ENCODE measurements around the gene ZW10. TPM values are rescaled to one million over a fixed set of nuclear protein-coding genes. Genes with fewer than 3 reads are reported as not detected.

ZW10 gene
- total and polyA plus RNA-seq, 10 of the 15 experiments (the other 5 are each of a cell fraction or from before 2014, with no cell fraction given) = 5.4 to 32.0 (median 17.3) TPM

- TF ChIP-seq PKNOX1 (IDR thresholded peaks at IDR 0.05) = peak; percentile 43; the same call in 1 of the 2 replicates
- TF ChIP-seq RELA (IDR thresholded peaks at IDR 0.05; ENCODE audit: borderline replicate concordance, partially characterized antibody) = peak; percentile 44
- TF ChIP-seq BCL3 (IDR thresholded peaks at IDR 0.05; ENCODE audit: borderline replicate concordance, insufficient read depth, low read depth, low read length, poor library complexity, severe bottlenecking) = no peak
- no peak for TF ChIP-seq JUNB (IDR thresholded peaks at IDR 0.05)
- 0 out of 2 replicates have a peak, but pooled peaks have one; percentile 29 for TF ChIP-seq FOXM1 (IDR thresholded peaks at IDR 0.05; ENCODE audit: low read depth, low read length)
- TF ChIP-seq BHLHE40 (IDR thresholded peaks at IDR 0.05; ENCODE audit: borderline replicate concordance in 1 of 2, low read depth in 2 of 2, low read length in 1 of 2) = peak in 1 of 2 experiments; percentile 63; a peak in 3 of 4 replicates
- TF ChIP-seq NFYA (IDR thresholded peaks at IDR 0.05; ENCODE audit: borderline replicate concordance, low read depth, low read length) = no peak
- peak; percentile 82 for TF ChIP-seq CREB1 (IDR thresholded peaks at IDR 0.05; ENCODE audit: low read depth)
- peak; percentile 47 for TF ChIP-seq LARP7 (IDR thresholded peaks at IDR 0.05)
- TF ChIP-seq, protein P1, sequence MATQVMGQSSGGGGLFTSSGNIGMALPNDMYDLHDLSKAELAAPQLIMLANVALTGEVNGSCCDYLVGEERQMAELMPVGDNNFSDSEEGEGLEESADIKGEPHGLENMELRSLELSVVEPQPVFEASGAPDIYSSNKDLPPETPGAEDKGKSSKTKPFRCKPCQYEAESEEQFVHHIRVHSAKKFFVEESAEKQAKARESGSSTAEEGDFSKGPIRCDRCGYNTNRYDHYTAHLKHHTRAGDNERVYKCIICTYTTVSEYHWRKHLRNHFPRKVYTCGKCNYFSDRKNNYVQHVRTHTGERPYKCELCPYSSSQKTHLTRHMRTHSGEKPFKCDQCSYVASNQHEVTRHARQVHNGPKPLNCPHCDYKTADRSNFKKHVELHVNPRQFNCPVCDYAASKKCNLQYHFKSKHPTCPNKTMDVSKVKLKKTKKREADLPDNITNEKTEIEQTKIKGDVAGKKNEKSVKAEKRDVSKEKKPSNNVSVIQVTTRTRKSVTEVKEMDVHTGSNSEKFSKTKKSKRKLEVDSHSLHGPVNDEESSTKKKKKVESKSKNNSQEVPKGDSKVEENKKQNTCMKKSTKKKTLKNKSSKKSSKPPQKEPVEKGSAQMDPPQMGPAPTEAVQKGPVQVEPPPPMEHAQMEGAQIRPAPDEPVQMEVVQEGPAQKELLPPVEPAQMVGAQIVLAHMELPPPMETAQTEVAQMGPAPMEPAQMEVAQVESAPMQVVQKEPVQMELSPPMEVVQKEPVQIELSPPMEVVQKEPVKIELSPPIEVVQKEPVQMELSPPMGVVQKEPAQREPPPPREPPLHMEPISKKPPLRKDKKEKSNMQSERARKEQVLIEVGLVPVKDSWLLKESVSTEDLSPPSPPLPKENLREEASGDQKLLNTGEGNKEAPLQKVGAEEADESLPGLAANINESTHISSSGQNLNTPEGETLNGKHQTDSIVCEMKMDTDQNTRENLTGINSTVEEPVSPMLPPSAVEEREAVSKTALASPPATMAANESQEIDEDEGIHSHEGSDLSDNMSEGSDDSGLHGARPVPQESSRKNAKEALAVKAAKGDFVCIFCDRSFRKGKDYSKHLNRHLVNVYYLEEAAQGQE (IDR thresholded peaks at IDR 0.05; ENCODE audit: low read depth, low read length) = no peak
- no peak for TF ChIP-seq SMAD1 (IDR thresholded peaks at IDR 0.05; ENCODE audit: low read depth, partially characterized antibody)
- TF ChIP-seq CBX5 (IDR thresholded peaks at IDR 0.05; ENCODE audit: low read depth) = peak; percentile 65; the same call in 1 of the 2 replicates
- TF ChIP-seq PAX5 (IDR thresholded peaks at IDR 0.05; ENCODE audit: borderline replicate concordance, low read depth, low read length) = 0 out of 2 replicates have a peak, but pooled peaks have one; percentile 18
- no peak for TF ChIP-seq ETV6 (conservative IDR thresholded peaks at IDR 0.05 in 1 of 2, IDR thresholded peaks at IDR 0.05 in 1 of 2; ENCODE audit: borderline replicate concordance in 1 of 2, low read depth in 1 of 2)
- TF ChIP-seq STAT1 (conservative IDR thresholded peaks at IDR 0.05) = peak; percentile 85
- TF ChIP-seq GATAD2B (conservative IDR thresholded peaks at IDR 0.05; ENCODE audit: low read depth) = peak; percentile 47; the same call in 1 of the 2 replicates
- TF ChIP-seq KDM1A (IDR thresholded peaks at IDR 0.05; ENCODE audit: borderline replicate concordance) = no peak
- TF ChIP-seq CBX3 (IDR thresholded peaks at IDR 0.05; ENCODE audit: borderline replicate concordance, low read depth) = no peak
- TF ChIP-seq, protein P2, sequence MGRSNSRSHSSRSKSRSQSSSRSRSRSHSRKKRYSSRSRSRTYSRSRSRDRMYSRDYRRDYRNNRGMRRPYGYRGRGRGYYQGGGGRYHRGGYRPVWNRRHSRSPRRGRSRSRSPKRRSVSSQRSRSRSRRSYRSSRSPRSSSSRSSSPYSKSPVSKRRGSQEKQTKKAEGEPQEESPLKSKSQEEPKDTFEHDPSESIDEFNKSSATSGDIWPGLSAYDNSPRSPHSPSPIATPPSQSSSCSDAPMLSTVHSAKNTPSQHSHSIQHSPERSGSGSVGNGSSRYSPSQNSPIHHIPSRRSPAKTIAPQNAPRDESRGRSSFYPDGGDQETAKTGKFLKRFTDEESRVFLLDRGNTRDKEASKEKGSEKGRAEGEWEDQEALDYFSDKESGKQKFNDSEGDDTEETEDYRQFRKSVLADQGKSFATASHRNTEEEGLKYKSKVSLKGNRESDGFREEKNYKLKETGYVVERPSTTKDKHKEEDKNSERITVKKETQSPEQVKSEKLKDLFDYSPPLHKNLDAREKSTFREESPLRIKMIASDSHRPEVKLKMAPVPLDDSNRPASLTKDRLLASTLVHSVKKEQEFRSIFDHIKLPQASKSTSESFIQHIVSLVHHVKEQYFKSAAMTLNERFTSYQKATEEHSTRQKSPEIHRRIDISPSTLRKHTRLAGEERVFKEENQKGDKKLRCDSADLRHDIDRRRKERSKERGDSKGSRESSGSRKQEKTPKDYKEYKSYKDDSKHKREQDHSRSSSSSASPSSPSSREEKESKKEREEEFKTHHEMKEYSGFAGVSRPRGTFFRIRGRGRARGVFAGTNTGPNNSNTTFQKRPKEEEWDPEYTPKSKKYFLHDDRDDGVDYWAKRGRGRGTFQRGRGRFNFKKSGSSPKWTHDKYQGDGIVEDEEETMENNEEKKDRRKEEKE (IDR thresholded peaks at IDR 0.05) = no peak
- 0 out of 2 replicates have a peak, but pooled peaks have one; percentile 59 for TF ChIP-seq EED (IDR thresholded peaks at IDR 0.05; ENCODE audit: low read depth)
Measured at GRCh38 chr11:113773416-113774173, at the start of gene ZW10 (continued).

All from GM12878 (cell line).